GM18873 (cell line): Measurements from ENCODE around the gene SULT4A1.

ENCODE experiments used
- ATAC-seq: cut with Tn5 transposase; IDR thresholded peaks from one replicate; pipeline ENCODE4 v1.9.1; 2021; ENCODE audit warnings: mild to moderate bottlenecking, moderate library complexity, moderate number of reproducible peaks; ENCODE audit not compliant: unreplicated experiment, low FRiP score

The SULT4A1 gene

DNA sequence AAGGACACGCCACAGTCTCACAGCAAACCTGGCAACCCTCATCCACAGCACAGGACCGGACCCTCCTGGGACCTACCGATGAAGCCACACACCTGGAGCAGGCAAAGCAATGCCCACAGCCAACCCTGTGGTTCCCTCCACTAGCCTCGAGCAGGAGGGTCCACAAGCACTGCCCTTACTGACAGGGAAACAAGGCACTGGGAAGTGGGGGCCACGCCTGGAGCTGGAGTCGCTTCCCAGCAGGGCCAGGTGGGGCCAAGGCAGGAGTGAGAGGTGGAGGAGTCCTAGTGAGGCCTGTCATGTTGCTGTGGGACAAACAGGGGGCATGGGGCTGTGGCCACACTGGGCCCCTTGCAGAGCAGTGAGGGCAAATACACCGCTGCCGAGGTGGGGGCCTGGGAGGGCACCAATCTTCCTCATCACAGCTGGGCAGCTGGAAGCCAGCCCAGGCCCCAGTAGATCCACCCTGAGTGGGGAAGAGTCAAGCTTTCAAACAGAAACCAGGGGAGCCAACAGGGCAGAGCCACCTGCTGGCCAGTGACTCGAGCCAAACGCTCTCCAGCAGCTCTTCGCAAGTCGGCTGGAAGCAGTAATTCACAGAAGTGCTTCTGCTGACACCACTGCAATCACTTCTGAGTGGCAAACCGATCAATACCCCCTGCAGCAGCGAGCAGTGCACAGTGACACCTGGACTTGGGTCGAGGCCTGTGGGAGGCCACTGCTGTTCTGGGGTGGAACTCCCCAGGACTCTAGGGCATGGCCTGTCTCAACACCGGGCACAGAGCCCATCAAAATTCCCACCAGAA lies 13.7 kb downstream of the SULT4A1 start:
- no peak for ATAC-seq

DNA sequence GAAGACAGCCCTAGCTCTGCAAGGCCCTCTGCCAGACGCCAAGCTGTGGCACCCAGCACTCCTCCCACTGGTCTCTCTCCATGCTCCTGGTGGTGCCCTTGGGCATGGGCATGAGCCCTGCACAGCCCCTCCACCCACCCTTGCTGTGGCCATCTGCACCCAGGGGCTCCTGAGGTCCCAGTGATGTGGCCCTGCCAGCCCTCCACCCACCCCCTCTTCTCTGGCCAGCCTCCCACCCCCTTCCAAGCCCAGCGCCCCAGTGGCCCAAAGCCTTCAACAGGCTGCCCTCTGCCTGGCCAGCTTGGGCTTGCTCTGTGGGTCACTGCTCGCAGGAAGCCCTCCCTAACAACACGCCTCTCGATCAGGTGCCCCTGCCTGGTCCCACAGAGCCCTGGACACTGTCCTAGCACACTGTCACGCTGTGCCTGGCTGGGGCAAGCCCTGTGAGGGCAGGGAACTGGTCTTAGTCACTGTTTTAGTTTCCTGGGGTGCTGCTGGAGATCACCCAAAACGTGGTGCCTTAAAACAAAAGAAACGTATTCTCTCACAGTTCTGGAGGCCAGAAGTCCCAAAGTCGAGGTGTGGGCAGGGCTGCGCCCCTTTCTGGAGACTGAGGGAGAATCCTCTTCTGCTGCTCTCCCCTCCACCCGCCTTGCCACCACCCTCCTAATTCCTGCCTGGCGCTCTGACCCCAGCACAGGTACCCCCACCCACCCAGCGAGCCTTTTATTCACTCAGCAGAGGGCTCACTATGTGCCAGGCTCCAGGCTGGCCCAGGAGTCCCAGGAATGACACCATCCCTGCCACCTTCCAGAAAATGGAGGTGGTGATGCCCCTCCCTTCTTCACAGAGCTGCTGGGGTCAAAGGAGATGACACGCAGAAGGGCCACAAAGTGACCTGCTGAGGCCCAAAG lies 14.7 kb downstream of the SULT4A1 start:
- no peak for ATAC-seq

DNA sequence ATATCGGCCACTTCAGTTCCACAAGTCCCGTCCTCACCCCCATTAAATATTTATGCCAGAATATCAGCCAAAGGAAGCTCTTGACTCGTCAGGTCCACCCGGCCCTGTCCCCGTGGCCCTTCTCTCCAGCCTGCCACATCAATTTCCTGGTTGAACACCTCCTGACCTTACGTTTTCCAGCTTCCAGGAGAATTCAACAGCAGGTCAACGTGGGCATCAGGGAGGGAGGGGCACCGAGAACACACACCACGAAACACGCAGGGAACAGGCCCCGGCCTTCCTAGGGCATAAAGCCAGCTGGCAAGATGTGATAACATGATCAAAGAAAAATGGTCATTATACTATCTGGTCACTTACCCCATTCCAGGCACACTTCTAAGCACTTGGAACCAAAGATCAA lies 15.3 kb downstream of the SULT4A1 start:
- no peak for ATAC-seq

DNA sequence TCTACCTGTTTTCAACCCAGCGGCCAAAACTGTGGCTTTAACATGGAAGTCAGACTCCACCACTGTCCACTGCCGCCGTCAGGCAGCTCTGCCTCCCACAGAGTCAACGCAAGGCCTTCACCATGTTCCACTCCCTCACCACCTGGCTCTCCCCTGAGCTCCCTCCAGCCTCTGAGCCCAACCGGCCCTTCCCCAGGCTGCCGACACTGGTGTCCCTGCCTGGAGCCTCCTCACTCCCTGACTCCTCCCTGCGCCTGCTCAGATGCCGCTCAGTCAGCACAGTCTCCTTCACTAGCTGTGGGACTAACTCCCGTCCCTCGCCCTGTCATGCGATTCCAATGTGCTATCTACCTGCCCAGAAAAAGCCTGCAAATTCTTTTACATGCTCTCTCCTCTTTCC lies 16.3 kb downstream of the SULT4A1 start:
- ATAC-seq: no peak

DNA sequence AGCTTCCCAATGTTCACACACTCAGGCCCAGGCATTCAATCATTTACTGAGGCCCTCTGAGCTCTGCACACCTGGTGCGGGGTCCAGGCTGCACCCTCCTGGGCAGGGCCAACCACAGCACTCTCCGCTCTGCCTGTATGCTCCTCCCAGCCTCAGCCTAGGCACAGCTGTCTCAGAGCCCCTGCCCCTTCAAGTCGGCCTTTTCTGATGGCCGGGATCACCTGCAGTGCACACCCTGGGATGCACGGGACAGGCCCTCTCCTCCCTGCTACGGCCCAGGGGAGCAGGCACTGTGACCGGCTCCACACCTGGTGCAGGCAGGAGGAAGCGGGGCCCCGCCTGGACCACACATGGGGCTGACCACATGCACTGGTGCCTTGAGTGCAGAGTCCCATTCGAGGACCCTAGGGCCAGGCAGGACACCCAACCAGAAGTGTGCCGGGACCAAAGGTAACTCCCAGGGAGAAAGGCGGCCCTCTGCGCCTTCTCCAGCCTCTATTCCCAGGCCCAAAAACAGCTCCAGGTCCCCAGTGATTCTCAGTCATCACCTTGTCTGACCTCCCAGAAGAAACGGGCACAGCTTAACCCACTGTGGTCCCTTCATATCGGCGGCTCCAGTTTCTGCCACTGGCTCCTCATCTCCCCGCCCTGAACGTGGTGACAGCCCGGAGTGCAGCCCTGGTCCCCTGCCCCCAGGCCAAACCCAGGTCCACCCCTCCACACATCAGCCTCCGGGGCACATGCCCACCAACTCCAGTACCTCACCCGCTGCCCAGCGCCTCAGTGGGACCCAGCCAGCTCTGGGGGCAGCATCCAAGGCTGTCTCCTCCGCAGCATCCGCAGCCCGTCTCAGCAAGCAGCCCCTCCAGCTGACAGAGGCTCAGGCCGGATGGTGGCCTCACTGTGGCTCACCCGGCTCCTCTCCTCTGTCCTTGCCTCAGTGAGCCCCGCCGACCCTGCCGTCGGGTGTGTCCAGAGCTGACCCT lies 17.5 kb downstream of the SULT4A1 start:
- no peak for ATAC-seq

DNA sequence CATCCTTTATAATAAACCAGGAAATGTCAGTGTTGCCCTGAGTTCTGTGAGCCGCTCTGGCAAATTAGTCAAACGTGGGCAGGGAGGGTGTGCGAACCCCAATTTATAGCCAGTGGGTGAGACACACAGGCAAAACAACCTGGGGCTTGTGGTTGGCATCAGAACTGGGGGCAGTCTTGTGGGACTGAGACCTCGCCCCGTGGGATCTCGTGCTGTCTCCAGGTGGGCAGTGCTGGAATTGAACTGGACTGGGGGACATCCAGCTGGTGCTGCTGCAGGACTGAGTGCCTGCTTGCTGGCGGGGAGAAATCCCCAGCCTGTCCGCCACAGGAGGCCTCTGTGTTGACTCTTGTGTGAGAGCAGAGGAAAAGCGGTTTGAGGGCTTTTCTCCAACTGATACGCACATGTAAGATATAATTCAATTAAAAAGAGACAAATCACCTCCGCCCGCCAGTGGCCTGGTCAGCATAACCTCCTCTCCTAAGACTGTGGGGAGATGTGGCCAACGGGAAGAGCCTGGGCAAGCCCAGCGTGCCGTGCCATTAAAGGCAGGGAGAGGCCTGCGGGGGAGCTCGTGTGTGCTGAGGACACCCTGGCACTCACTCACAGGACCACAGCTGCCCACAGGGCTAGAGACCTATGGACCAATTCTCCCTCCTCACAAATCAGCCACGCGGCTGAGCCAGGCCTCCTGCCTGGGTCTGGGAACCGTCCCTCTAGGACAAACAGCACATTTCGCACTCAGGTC lies 18.4 kb downstream of the SULT4A1 start:
- ATAC-seq: no peak

DNA sequence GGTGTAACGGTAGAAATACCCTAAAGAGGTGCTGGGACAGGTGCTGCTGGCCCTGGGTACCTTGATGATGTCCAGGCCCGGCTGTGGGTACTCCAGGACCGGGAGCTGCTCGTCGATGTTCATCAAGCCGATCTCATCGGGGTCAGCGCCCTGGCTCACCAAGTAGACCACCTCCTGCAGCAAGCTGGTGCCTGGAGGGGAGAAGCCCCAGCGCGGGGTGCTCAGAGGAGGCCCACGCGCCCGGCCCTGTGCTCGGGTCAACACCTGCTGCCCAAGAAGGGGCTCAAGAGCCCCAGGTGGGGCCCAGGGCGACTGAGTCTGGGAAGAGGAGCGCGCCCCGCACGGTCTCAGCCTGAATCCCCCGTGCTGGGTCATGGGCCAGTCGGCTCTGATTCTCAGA lies 20.6 kb downstream of the SULT4A1 start:
- ATAC-seq: no peak

DNA sequence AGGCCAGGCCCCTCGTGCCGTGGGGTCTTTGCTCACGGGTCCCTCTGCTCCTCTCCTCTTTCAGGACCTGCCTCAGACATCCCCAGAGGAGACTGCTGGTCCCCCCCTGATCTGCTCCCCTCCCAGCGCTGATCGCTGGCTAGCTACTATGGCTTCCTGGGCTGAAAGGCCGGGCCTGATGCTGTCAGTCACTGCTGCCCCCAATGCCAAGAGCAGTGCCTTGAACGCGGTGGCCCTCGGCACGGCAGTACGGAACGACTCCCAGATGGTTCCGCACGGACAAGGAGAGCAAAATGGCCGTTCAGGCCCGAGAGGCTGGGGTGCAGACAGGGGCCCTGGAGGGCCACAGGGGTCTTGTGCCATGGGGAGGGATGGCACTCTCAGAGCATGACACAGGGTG lies 21.5 kb downstream of the SULT4A1 start:
- ATAC-seq: no peak

DNA sequence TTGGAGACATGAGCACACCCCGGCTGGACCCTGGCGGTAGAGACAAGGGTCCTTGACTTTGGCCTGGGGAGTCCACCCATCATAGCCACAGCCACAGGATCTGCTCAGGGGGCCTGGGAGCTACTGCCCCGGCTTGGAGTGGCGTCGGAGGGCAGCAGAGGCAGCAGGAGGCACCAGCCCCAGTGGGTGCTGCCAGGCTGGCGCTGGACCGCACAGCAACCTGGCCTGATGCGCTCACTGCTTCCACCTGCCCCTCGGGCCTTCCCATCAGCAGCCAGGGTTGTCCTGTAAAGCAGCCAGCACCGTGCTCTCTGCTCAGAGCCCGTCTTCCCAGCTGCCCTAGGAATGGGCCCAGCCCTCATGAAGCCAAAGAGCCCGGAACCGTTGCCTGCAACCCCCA lies 21.9 kb downstream of the SULT4A1 start:
- ATAC-seq: no peak

DNA sequence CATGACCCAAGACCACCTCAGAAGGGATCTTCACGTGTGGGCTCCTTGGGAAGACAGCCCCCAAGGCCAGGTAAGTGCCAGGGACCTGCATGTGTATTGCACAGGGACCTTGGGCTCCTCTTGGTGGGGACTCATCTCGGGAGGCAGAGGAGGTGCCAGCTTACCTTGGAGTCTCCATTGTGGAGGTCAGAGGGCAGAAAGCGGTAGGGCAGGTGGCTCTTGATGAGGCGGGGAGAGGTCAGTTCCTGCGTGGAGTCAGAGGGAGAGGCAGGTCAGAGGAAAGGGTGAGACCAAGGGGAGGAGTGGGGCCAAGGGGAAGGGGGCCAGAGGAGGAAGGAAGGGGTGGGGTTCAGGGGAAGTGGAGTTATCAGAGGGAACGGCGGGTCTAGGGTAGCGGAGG lies 22.5 kb downstream of the SULT4A1 start:
- ATAC-seq: no peak

DNA sequence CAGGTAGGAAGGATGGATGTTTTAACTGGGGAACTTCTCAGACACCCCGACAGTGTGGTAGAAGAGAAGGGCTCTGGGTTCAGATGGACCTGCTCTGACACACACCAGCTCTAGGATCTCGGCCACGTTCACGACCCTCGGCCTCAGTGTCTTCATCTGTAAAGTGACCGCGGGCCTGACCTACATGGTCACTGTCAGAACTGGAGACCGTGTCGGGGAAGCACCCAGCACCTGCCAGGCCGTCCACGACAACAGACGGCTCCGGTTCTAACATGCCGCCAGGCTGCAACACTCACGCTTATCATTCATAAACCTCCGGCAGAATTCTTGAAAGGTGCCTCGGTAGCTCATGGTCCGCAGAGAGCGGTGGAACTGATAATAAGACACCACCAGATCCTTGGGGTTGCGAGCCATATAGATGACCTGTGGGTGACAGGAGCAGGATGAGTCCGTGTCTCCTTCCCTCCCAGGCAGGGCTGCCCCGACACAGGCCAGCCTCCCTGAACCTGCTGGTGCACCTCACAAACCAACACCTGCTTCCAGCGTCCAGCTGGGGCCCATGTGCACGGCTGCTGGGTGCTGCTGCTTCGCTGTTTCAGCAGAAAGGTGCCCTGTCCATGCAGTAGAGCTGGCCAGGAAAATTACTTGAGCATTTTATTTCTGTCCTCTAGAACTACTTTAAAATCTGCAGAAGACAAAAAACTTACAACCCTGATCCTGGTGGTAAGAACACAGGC lies 23.6 kb downstream of the SULT4A1 start:
- no peak for ATAC-seq

DNA sequence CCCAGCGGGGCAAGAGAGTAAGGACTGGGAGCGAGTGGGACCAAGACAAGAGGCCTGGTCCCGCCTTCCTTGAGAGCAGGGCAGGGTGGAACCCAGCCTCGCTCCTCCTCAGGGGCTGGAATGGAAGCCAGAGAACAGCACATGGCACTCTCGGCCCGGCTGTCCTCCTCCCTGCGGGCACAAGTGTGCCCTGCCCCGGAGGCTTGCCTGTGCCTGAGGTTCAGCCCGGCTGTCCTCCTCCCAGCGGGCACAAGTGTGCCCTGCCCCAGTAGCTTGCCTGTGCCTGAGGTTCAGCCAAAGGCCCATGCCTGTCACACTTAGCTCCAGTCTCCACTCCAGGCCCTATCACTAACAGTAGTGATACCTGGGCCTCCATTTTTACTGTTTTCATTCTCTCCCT lies 24.2 kb downstream of the SULT4A1 start:
- no peak for ATAC-seq

DNA sequence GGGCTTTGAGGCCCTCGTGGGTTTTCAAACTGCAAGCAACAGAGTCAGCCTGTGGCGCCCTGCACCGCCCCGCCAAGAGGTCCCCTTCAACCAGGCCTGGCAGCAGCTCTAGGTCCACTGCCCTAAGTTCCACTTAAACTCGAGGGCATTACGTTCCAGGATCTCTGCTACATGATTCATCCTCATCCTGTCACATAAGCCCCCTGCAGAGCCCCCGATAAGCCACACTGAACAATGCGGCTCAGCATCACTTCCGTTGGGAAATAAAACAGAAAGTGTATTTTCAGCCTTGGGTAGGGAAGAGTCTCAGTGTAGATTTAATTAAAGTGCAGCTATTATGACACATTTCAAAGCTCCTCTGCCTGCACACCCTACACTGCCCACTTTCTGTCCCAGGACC lies 24.6 kb downstream of the SULT4A1 start:
- ATAC-seq: no peak

DNA sequence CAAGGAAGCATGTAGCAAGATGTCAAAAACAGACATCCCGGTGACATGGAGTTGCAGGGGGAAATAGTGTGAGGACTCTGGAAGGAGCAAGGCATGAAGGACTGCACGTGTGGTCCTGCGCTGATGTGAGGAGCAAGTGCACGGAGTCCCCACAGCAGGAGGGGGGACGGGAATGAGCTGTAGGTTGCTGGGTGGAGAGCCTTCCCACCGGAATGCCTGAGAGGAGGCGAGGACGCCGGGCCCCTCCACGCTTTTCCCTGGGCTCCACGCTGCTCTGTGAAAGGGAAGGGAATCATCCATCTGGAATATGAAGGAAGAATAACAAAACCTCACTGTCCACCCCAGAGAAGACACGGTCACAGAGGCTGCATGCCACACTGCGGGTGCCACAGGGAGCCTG lies 26.6 kb downstream of the SULT4A1 start:
- no peak for ATAC-seq

DNA sequence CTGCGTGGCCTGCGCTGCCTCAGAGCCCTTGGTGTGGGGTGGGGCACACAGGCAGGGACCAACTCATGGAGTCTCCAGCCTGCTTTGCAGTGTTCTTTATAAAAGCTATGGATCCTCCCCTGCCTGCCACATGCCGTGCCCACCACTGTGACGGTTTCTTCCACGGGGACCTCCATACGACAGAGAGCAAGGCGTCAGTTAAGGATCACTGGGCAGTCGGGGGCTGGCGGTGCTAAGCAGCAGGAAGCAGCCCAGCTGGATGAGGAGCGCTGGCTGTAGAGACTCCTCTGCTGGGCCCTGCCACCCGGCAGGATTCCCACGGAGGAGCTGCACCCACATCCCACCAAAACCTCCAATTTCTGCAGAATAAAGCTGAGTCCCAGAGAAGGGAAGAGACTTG lies 27.1 kb downstream of the SULT4A1 start:
- ATAC-seq: no peak

DNA sequence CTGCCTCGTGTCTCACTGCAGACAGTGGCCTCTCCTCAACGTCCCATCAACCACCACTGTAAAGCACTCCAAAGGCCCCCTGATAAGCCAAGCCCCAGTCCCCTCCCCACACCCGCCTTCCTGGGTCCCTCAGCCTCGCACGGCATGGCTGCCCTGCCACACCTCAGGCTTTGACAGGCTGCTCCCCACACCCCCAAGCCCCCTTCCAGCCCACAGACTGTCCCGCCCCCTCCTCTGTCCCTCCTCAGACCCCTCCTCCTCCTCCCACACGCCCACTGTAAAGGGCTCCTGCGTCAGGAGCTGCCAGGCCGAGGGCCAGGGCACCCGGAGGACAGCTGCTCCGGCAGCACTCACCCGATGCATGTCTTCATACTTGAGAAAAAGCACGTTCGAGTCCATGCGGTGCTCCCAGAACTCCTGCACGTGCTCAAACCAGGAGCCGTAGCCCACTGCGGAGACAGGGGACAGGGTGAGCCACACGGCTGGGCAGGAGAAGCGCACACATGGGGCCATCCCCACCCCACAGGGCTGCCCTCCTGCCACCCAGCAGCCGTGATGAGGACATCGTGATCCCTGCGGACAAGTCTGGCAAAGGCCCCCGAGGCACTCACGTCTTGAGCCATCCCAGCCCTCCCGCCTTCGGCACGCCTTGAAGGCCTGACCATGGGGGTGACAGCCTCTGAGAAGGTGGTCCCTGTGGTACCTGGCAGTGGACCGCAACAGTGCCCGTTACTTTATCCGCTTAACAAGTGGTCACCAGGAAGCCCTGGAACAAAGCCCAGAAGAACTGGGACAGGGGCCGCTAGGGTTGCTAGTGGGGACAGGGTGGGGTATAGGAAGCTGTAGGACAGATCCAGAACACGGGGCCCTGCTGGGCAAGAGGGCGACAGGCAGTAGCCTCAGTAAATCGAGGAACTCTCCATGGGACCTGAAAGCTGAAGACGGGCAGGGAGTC lies 28.8 kb downstream of the SULT4A1 start:
- ATAC-seq: no peak

DNA sequence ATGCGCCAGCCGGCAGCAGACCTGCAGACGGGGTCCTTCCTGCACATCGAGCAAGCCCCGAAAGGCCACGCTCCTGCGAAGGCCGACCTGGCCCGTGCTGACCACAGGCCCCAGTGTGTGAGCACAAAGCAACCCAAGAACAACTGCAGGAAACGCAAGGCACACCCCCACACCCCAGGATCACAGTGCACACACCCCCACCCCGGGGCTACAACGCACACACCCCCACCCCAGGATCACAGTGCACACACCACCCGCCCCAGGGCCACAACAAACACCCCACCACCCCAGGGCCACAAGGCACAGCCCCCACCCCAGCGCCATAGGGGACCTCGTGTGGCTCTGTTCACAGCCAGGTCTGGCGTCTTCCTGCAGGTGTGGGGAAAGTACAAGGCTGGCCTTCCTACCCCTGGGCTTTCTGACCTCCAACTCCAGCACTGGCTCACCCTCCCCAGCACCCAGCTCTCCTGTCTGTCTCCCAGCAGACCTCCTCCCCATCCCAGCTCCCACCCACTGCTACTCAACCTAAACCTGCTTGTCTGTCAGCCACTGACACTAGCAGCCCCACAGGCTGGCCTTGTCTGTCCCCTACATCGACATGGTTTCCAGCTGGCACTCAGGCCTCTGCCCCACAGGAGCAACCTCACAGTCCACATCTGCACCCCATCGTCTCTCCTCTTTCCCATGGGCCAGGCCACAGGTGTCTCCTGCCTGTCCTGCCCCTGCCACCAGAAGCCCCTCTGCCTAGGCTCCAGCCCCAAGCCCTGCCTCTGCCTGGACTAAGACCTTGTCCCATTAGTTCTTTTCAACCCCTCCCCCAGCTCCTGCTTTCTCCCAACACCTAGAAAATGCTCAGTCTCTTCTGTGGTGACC lies 29.7 kb downstream of the SULT4A1 start:
- ATAC-seq: no peak
